ENCODE results near the gene EPHA8. TPM values are rescaled to one million over a fixed set of nuclear protein-coding genes. Genes with fewer than 3 reads are reported as not detected.

The EPHA8 gene
- total and polyA plus RNA-seq, 2 donors from 2014 or later: 0.09 TPM; not detected in 1

DNA sequence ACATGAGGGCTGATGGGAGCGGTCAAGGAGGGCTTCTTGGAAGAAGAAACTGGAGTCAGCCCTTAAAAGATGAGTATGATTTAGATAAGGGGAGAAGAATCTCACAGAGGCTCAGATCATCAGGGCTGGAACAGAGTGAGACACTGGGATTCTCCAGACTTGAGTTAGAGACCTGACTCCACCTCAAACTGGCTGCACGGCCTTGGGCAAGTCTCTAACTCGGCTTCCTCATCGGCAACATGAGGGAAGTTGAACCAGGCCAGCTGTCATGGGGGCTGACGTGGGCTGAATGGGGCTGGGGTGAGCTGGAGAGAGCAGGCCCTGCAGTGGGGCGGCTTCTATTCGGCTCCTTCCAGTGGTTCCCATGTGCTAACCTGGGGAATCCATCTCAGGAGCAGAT lies 82.6 kb downstream of the EPHA8 start:
- no peaks in the 10 kb centered on the region for H3K9me3 ChIP-seq (ENCODE audit: control insufficient read depth in 2 of 3, insufficient read depth in 1 of 3, low read length in 3 of 3)
- H3K27me3 ChIP-seq (ENCODE audit: control insufficient read depth, insufficient read depth, low read length): no peaks in the 10 kb centered on the region
- DNase-seq (no peak), FAIRE-seq (no peak)
- H3K27ac ChIP-seq (ENCODE audit: low read depth in 2 of 2, low read length in 2 of 2): no peak overlapping the region
- intact Hi-C loops (cut with DNase I): no loop called here
- TF ChIP-seq CTCF (IDR thresholded peaks at IDR 0.05; ENCODE audit: borderline replicate concordance, extremely low read depth, insufficient read depth): no peak
- peaks cover 0 to 3% (median 0%) of the 10 kb centered on the region in 3 donors for H3K4me1 ChIP-seq (ENCODE audit: control insufficient read depth in 2 of 3, insufficient read depth in 2 of 3, low read depth in 1 of 3, low read length in 3 of 3)
- no peak overlapping the region for H3K9ac ChIP-seq (ENCODE audit: low read length in 3 of 3)
- no peak overlapping the region for H3K4me3 ChIP-seq (ENCODE audit: low read length in 3 of 3)
- H3K36me3 ChIP-seq (ENCODE audit: control insufficient read depth in 2 of 3, insufficient read depth in 3 of 3, low read length in 3 of 3): no peaks in the 10 kb centered on the region

DNA sequence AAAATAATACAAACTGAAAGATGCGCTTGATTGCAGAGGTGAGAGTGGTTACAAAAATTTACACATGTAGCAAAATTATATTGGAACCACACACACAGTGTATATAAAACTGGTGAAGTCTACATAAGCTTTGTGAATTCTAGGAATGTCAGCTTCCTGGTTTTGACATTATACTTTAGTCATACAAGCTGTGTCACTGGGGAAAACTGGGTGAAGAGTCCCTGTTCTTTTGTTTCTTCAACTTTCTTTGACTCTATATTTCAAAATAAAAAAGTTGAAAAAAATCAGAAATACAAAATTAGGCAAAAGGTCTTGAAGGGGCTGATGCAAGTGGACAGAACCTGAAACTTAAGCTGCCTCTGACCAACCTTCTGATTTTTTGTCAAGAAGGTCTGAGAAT lies 83.1 kb downstream of the EPHA8 start:
- Histone ChIP-seq H3K4me1 (ENCODE audit: control insufficient read depth in 2 of 3, insufficient read depth in 2 of 3, low read depth in 1 of 3, low read length in 3 of 3) (peaks cover 0 to 3% (median 0%) of the 10 kb centered on the region in 3 donors), H3K27me3 (ENCODE audit: control insufficient read depth, insufficient read depth, low read length) (no peaks in the 10 kb centered on the region), H3K9ac (ENCODE audit: low read length in 3 of 3) (no peak overlapping the region), H3K36me3 (ENCODE audit: control insufficient read depth in 2 of 3, insufficient read depth in 3 of 3, low read length in 3 of 3) (no peaks in the 10 kb centered on the region), H3K27ac (ENCODE audit: low read depth in 2 of 2, low read length in 2 of 2) (no peak overlapping the region), H3K4me3 (ENCODE audit: low read length in 3 of 3) (no peak overlapping the region), H3K9me3 (ENCODE audit: control insufficient read depth in 2 of 3, insufficient read depth in 1 of 3, low read length in 3 of 3) (no peaks in the 10 kb centered on the region)
- FAIRE-seq (no peak), DNase-seq (no peak)
- TF ChIP-seq CTCF (IDR thresholded peaks at IDR 0.05; ENCODE audit: borderline replicate concordance, extremely low read depth, insufficient read depth): no peak
- intact Hi-C loops (cut with DNase I): no loop called here

DNA sequence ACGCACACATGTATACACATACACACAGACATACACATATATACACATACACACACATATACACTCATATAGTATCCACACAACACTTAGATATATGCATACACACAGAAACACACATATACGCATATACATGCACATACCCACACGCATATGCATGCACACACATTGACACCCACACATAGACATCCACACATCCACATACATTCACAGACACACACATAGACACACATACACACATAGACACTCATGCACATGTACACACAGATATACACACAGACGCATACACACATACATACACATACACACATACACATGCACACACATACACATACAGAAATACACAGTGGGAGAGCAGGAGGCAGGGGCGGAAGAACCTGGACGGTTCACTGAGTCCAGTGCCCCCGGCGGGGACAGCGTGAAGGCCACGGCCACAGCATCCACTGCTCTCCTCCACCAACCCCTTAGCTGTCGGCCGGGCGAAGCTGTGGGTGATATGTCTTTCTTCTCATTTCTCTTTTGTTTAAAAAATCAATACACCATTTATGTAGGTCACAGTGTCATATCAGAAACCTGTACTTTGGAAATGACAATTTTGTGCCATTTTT lies 86.9 kb downstream of the EPHA8 start:
- Histone ChIP-seq H3K4me1 (ENCODE audit: control insufficient read depth in 2 of 3, insufficient read depth in 2 of 3, low read depth in 1 of 3, low read length in 3 of 3) (no peaks in the 10 kb centered on the region), H3K9ac (ENCODE audit: low read length in 3 of 3) (no peak overlapping the region), H3K27ac (ENCODE audit: low read depth in 2 of 2, low read length in 2 of 2) (no peak overlapping the region), H3K4me3 (ENCODE audit: low read length in 3 of 3) (no peak overlapping the region), H3K36me3 (ENCODE audit: control insufficient read depth in 2 of 3, insufficient read depth in 3 of 3, low read length in 3 of 3) (no peaks in the 10 kb centered on the region), H3K27me3 (ENCODE audit: control insufficient read depth, insufficient read depth, low read length) (peaks cover 3% of the 10 kb centered on the region), H3K9me3 (ENCODE audit: control insufficient read depth in 2 of 3, insufficient read depth in 1 of 3, low read length in 3 of 3) (no peaks in the 10 kb centered on the region)
- FAIRE-seq: no peak
- intact Hi-C loops (cut with DNase I): no loop called here
- DNase-seq: no peak
- no peak for TF ChIP-seq CTCF (IDR thresholded peaks at IDR 0.05; ENCODE audit: borderline replicate concordance, extremely low read depth, insufficient read depth)
